Esophagus muscularis mucosa (tissue), 4 donors: ENCODE results near the gene NAA50. TPM values are rescaled to one million over a fixed set of nuclear protein-coding genes. Genes with fewer than 3 reads are reported as not detected.
A peak's percentile ranks its signal among the peaks of the same experiment; 100 is the strongest.

Experiments
- DNase-seq: peaks from one replicate; pipeline ENCODE4 v3.0.0-alpha.2; 2017; ENCODE audit errors: extremely low spot score
- H3K27ac ChIP-seq, 4 donors: fragments of 200-600 bp; sonication (generic); replicated peaks in 1 of 4; 1 replicate in 3 of 4; 2 replicates in 1 of 4; pipeline ENCODE4 v1.5.1; 2016 to 2019; ENCODE audit warnings: mild to moderate bottlenecking in 1 of 4
- H3K27me3 ChIP-seq, 4 donors: fragments of 200-600 bp; sonication (generic); one replicate each; pipeline versions ENCODE4 v1.5.1 to v1.6.0; 2016 to 2019
- H3K36me3 ChIP-seq, 4 donors: fragments of 200-600 bp; sonication (generic); one replicate each; pipeline ENCODE4 v1.5.1; 2016 to 2019
- H3K4me1 ChIP-seq, 4 donors: fragments of 200-600 bp; sonication (generic); one replicate each; pipeline ENCODE4 v1.5.1; 2016 to 2019
- H3K4me3 ChIP-seq, 4 donors: fragments of 200-600 bp; sonication (generic); 1 replicate in 2 of 4; 2 replicates in 2 of 4; pipeline ENCODE4 v1.5.1; 2016 to 2019; ENCODE audit warnings: mild to moderate bottlenecking in 4 of 4, moderate library complexity in 1 of 4
- H3K9me3 ChIP-seq, 4 donors: fragments of 200-600 bp; sonication (generic); 1 replicate in 3 of 4; 2 replicates in 1 of 4; pipeline ENCODE4 v1.5.1; 2016 to 2019
- EP300 ChIP-seq: sonication (generic); formaldehyde crosslinking; IDR thresholded peaks from one replicate; pipeline ENCODE4 v1.6.1; 2017; ENCODE audit warnings: antibody characterized with exemption
- POLR2A ChIP-seq: fragments of 450-650 bp; IDR thresholded peaks from one replicate; pipeline ENCODE4 v1.6.1; 2017; ENCODE audit warnings: antibody characterized with exemption, moderate library complexity, mild to moderate bottlenecking, low read depth
- POLR2AphosphoS5 ChIP-seq, 2 donors: sonication (generic); formaldehyde crosslinking; IDR thresholded peaks; one replicate each; pipeline ENCODE4 v1.6.1; 2017; ENCODE audit warnings: antibody characterized with exemption in 2 of 2
- WGBS: methylation state at CpG from one replicate; pipeline ENCODE4 v1.1.5; 2018; 5-methylcytosine and 5-hydroxymethylcytosine counted together
- intact Hi-C: fragments of 100-400 bp; cut with DNase I; formaldehyde crosslinking; loops from one replicate; pipeline ENCODE4 v1.15.1; 2023
- total RNA-seq, 4 donors: library from RNA; depleted of rRNA; stranded (reverse); fragments of >200 nt; gene quantifications; one replicate each; pipeline versions ENCODE4 v1.1.0 to v1.2.1, GENCODE V29; 2016
- TF ChIP-seq, protein P1 (sequence below), 3 experiments: fragments of 200-600 bp in 2 of 3; fragments of 450-650 bp in 1 of 3; sonication (generic) in 2 of 3; IDR thresholded peaks; one replicate each; pipeline ENCODE4 v1.5.1; 2017 to 2019; ENCODE audit warnings: antibody characterized with exemption in 3 of 3, mild to moderate bottlenecking in 2 of 3, moderate library complexity in 1 of 3

NAA50 gene
- total RNA-seq, 4 donors from 2014 or later: 98.0 to 153 (median 119) TPM

DNA sequence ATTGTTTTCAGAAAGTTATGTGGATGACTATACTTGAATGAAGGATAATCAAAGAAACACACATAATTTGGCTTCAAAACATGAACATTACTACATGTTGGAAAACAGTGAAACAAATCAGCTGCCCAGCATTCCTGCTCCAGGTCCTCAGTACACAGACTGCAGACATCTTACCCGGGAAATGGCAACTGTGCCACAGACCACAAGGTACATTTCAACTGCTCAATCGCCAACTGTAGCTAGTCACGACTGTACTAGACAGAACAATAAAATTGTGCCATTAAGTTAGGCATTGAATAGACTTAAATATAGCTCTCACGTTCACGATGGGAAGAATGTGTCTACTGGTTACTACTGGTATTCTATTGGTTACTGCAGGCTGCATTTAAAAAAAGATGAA is 5.0 kb downstream of the NAA50 start:
- intact Hi-C loops: no loop called here
- peaks cover 44 to 82% (median 78%) of the 10 kb centered on the region in 4 donors for H3K4me1 ChIP-seq
- no peak overlapping the region for H3K4me3 ChIP-seq
- no peak overlapping the region for H3K27ac ChIP-seq
- H3K9me3 ChIP-seq: no peaks in the 10 kb centered on the region
- WGBS: 64% methylated on average over 5 of the region's 5 CpGs
- TF ChIP-seq EP300 (no peak), POLR2AphosphoS5 (IDR thresholded peaks at IDR 0.05) (no peak), POLR2A (no peak)
- TF ChIP-seq, protein P1, sequence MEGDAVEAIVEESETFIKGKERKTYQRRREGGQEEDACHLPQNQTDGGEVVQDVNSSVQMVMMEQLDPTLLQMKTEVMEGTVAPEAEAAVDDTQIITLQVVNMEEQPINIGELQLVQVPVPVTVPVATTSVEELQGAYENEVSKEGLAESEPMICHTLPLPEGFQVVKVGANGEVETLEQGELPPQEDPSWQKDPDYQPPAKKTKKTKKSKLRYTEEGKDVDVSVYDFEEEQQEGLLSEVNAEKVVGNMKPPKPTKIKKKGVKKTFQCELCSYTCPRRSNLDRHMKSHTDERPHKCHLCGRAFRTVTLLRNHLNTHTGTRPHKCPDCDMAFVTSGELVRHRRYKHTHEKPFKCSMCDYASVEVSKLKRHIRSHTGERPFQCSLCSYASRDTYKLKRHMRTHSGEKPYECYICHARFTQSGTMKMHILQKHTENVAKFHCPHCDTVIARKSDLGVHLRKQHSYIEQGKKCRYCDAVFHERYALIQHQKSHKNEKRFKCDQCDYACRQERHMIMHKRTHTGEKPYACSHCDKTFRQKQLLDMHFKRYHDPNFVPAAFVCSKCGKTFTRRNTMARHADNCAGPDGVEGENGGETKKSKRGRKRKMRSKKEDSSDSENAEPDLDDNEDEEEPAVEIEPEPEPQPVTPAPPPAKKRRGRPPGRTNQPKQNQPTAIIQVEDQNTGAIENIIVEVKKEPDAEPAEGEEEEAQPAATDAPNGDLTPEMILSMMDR (IDR thresholded peaks at IDR 0.05): no peak
- H3K36me3 ChIP-seq: no peaks in the 10 kb centered on the region
- no peaks in the 10 kb centered on the region for H3K27me3 ChIP-seq
- DNase-seq: no peak

GRCh38 chr3:113736548-113737089 is 9.4 kb downstream of the NAA50 start:
- Histone ChIP-seq H3K9me3 (no peaks in the 10 kb centered on the region), H3K27ac (peak overlapping the region; percentile 19 to 54 (median 34)), H3K4me3 (peak overlapping the region in 2 of 4 donors; percentile 10 to 20), H3K27me3 (no peaks in the 10 kb centered on the region), H3K4me1 (peaks cover 29 to 76% (median 66%) of the 10 kb centered on the region in 4 donors), H3K36me3 (no peaks in the 10 kb centered on the region)
- no peak for DNase-seq
- WGBS: 9% methylated on average over 3 of the region's 3 CpGs
- intact Hi-C loops: loop anchor here (10.0 kb wide), 2 partner anchors 98 to 178 kb away; partner anchors contain the start of gene GRAMD1C
- TF ChIP-seq POLR2A: no peak
- TF ChIP-seq, protein P1 (IDR thresholded peaks at IDR 0.05): peak; percentile 68 to 78 (median 72)

DNA sequence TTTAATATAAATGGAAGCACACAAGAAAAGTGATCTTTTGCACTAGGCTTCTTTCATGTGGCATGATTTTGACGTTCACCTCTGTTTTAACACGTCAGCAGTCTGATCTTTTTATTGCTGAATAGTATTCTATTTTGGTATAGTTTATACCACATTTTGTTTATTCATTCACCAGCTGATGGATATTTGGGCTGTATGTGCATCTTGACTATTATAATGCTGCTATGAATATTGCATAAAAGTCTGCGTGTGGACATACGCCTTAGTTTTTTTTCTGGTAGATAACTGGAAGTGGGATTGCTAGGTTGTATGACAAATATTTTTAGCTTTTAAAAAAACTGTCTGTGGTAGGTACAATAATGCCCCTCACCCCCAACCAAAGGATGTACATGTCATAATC is 14.4 kb downstream of the NAA50 start:
- TF ChIP-seq EP300: no peak
- no peak for TF ChIP-seq POLR2A
- TF ChIP-seq, protein P1 (IDR thresholded peaks at IDR 0.05): no peak
- no peak for TF ChIP-seq POLR2AphosphoS5 (IDR thresholded peaks at IDR 0.05)
- Histone ChIP-seq H3K9me3 (no peaks in the 10 kb centered on the region), H3K27me3 (no peaks in the 10 kb centered on the region), H3K4me3 (no peak overlapping the region), H3K36me3 (no peaks in the 10 kb centered on the region), H3K4me1 (peaks cover 5 to 53% (median 43%) of the 10 kb centered on the region in 4 donors), H3K27ac (no peak overlapping the region)
- DNase-seq: no peak
- WGBS: 62% methylated on average over 4 of the region's 4 CpGs
- intact Hi-C loops: loop anchor here (10.0 kb wide), 2 partner anchors 103 to 183 kb away; partner anchors contain the start of gene GRAMD1C

DNA sequence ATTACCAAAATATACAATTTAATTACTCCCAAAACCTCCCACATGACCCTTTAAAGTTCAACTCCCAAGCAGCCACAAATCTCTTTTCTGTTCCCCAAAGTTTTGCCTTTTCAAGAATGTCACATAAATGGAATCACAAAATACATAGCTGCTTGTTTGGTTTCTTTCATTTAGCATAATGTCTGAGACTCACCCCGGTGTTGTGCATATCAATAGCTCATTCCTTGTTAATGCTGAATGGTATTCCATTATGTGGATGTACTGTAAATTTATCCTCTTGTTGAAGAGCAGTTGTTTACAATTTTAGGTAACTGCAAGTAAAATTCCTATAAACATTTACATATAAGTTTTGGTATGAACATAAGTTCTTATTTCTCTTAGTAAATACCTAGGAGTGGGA is 15.5 kb downstream of the NAA50 start:
- no peak for DNase-seq
- Histone ChIP-seq H3K9me3 (no peaks in the 10 kb centered on the region), H3K4me1 (peaks cover 0 to 50% (median 38%) of the 10 kb centered on the region in 4 donors), H3K4me3 (no peak overlapping the region), H3K27me3 (no peaks in the 10 kb centered on the region), H3K36me3 (no peaks in the 10 kb centered on the region), H3K27ac (no peak overlapping the region)
- TF ChIP-seq POLR2A (no peak), EP300 (no peak), POLR2AphosphoS5 (IDR thresholded peaks at IDR 0.05) (no peak)
- TF ChIP-seq, protein P1 (IDR thresholded peaks at IDR 0.05): no peak
- intact Hi-C loops: loop anchor here (10.0 kb wide), 2 partner anchors 104 to 184 kb away; partner anchors contain the start of gene GRAMD1C
- WGBS: 62% methylated on average over 1 of the region's 1 CpG

DNA sequence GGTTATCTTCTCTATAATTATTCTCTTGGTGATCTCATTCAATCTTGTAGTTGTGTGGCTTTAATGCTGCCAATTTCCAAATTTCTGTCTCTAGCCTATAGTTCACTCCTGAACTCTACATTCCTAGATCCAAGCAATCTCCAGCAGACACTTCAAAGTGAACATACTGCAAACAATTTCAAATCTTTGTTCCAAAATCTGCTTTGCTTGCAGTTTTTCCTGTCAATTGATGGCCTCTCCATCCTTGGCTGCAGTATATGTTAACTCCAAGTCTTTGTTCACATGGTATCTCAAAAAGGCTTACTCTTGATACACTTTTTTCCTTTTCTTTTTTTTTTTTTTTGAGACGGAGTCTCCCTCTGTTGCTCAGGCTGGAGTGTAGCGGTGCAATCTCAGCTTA is 17.4 kb downstream of the NAA50 start:
- no peaks in the 10 kb centered on the region for H3K36me3 ChIP-seq
- no peak overlapping the region for H3K27ac ChIP-seq
- H3K4me1 ChIP-seq: peaks cover 0 to 42% (median 31%) of the 10 kb centered on the region in 4 donors
- 84% methylated on average over 2 of the region's 2 CpGs for WGBS
- no peak for DNase-seq
- H3K27me3 ChIP-seq: no peaks in the 10 kb centered on the region
- TF ChIP-seq EP300 (no peak), POLR2AphosphoS5 (IDR thresholded peaks at IDR 0.05) (no peak), POLR2A (no peak)
- TF ChIP-seq, protein P1 (IDR thresholded peaks at IDR 0.05): no peak
- H3K4me3 ChIP-seq: no peak overlapping the region
- H3K9me3 ChIP-seq: no peaks in the 10 kb centered on the region
- intact Hi-C loops: no loop called here
